ENCODE measurements around the gene TAP1.

DNA sequence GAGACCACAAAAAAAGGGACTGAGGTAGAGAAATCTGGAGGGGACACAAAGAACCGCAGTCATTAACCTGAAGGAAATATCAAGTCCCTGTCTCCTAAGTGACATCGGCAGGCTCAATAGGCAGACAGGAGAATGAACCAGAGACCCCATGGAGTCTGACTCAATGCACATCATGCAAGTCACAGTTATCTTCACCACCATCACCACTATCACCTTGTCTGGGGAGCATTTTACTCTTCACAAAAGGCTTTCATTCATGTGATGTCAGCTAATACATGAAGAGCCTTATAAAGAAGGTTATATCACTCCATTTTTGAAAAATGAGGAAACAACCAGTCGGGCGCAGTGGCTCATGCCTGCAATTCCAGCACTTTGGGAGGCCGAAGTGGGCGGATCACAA is 4.4 kb downstream of the TAP1 start:
- TF ChIP-seq EZH2phosphoT487 (IDR thresholded peaks at IDR 0.05; ENCODE audit: low read depth): no peak
- TF ChIP-seq, protein P1, sequence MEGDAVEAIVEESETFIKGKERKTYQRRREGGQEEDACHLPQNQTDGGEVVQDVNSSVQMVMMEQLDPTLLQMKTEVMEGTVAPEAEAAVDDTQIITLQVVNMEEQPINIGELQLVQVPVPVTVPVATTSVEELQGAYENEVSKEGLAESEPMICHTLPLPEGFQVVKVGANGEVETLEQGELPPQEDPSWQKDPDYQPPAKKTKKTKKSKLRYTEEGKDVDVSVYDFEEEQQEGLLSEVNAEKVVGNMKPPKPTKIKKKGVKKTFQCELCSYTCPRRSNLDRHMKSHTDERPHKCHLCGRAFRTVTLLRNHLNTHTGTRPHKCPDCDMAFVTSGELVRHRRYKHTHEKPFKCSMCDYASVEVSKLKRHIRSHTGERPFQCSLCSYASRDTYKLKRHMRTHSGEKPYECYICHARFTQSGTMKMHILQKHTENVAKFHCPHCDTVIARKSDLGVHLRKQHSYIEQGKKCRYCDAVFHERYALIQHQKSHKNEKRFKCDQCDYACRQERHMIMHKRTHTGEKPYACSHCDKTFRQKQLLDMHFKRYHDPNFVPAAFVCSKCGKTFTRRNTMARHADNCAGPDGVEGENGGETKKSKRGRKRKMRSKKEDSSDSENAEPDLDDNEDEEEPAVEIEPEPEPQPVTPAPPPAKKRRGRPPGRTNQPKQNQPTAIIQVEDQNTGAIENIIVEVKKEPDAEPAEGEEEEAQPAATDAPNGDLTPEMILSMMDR (IDR thresholded peaks at IDR 0.05; ENCODE audit: low read depth, low read length): no peak
